Stimulated activated CD4-positive, alpha-beta T cell treated with anti-CD3 and anti-CD28 coated beads, TNF-alpha, amount 100 ng/mL, for 4 hours (primary cell): Measurements from ENCODE around the gene PDE9A.

Source experiments
- DNase-seq, 3 experiments: peaks; one replicate each; pipeline ENCODE4 v3.0.0-alpha.2; 2020; ENCODE audit warnings: low read depth in 3 of 3

Gene PDE9A

DNA sequence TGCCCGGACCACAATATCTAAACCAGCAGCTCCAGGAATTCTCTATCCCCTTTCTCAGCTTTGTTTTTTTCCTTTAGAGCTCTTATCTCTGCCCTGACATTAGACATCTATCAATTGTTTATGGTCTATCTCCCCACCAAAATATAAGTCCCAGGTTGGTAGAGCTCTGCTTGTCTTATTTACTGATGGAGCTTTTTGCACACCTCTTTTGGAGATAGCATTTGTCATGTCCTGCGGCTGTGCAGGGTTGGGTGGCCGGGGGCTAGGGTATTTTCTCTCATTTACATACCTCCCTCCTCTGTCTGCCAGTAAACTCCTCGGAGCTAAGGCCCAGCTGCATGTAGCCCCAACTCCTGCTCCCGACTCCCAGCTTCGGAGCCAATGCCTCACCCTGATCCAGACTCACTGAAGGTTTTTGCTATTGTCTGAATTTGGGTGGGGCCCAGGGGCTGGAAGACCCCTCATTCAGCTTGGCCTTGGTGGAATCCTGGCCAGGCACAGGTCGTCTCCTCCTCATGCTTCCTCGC, 11.1 kb upstream of the PDE9A start:
- DNase-seq = no peak

DNA sequence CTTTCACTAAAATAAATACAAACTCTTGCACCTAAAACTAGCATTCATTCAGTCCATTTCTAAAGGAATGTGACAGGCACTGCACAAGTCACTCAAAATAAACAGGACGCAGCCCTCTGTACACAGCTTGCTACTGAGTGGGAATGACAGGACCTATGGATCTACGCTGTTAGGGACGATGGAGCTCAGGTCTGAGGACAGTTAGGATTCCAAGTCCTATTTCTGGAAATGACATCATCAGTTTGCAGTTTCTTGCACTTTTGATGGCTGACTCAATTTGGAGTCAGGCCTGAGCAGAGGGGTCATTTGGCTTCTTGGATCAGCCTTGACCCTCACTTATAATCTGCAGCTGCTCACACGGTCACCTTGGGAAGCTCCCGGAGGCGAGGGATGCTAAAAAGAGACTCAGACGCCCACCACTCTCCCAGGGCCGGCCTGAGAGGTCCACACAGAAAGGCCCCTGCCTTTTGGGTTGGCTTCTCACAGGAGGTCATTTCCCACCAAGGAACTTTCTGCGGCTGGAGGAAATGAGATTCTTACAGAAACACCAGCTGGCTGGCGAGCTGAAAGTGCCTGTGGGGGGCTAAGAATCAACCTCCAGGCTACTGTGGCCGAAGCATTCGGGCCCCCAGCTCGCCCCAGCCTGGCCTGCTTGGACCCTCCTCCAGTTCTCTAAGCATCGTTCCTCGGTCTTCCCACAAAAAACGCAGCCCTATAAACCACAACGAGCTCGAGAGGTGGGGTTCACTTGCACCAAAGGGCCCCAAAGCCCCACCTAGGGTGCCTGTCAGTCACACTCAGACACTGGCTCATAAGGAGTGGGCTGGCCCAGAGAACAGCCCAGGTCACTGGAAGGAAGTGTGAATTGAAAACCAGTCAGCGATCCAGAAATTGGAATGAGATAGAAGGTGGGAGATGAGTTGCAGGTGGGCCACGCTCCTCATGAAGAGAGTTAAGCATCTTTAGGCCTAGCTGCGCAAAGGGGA, 8.9 kb upstream of the PDE9A start:
- DNase-seq = no peak

DNA sequence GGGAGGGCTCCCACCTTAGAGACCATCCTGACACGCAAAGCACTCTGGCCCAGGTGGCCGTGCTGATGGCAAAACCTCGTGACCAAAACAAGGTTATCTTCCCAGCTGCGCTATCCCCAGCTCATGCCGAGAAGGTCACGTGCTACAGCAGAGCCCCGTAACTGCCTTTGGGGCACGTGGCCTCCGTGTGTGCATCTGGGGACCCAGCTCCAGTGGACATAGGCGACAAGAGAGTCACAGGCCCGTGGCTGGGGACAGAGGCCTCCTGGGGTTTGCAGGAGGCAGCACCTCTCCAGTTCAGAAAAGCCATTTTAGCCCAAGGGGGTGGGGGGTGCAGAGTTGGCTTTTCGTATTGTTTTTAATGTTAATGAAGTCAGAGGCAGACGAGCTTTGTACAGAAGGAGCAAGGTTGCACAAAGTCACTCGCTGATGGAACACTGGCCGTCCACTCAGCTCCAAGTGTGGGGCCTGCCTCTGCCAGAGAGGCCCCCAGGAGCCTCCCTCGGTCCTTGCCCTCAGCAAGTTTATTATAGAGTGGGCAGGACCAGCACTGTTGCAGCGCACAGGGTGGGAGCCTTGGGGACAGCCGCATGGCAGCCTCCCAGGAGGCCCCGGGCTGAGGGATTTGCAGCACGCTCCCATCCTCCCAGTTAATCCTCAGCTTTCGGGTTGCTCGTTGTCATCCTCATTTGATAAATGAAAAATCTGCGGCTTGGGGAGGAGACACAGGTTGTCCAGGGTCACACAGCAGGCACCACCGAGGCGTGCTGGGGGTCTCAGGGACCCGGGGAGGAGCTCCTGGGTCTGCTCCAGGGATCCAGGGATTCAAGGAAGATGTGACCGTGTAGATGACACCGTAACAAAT, 8.0 kb upstream of the PDE9A start:
- no peak for DNase-seq

DNA sequence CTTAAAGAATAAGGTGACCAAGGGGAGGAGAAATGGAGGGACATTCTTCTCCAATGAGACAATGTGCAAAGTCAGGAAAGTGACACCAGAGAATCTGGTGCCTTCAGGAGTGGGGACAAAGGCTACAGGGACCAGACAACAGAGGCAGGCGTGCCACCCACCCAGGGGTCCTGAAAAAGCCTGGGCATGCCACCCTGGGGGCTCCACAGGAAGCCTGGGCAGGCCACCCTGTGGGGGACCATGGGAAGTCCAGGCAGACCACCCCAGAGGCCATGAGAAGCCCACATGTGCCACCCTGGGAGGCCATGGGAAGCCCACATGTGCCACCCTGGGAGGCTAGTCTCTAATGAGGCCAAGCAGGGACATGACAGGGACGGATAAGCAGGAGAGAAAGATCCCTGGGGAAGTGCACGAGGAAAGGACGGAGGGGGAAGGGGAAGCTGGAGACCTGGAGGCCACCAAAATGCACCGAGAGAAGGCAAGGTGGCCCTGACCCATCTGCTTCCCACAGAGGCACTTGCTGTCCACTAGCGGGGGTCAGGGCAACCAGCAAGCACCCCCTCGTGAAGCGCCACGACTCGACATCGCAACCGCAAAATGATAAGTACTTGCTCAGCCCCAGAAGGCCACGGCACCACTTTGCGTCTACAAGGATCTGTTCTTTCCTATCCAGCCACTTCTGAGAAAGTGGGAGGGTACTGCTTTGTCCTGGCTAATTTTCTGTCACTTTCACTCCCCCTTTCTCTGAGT, 7.2 kb upstream of the PDE9A start:
- DNase-seq = no peak

DNA sequence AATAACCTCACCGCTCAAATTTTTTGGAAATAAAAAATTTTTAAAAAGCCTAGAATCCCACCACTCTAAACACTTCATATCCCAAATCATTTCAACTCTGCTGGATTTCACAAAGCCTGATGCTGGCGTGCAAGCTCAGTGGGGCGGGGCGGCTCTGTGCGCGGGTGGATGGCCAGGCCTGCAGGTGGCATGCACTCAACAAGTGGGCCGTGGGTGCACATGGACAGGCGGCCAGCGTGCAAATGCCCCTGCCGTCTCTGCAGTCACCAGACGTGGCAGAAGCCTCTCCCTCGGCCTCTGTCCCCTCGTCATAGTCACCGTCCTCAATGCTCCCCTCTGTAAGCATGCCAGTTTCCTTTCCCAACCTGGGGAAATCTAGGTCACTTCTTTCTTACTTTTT, 6.6 kb upstream of the PDE9A start:
- DNase-seq = no peak

DNA sequence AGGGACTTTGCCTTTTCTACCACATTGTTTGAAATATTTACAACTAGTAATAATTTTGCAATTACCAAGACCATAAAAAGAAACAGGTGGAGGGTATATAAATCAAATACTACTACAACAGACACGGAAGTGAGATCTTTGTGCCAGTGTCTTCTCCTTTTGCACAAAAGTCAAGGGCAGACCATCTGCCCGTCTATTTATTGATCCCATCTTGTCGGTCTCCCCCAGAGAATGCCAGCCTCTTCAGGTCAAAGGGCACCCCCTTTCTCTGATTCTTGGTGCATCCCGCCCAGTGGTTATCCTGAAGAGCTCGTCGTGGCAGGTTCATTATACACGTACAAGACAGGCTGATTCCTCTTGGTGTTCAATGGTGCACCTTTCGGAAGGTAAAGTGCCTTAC, 4.8 kb upstream of the PDE9A start:
- no peak for DNase-seq

DNA sequence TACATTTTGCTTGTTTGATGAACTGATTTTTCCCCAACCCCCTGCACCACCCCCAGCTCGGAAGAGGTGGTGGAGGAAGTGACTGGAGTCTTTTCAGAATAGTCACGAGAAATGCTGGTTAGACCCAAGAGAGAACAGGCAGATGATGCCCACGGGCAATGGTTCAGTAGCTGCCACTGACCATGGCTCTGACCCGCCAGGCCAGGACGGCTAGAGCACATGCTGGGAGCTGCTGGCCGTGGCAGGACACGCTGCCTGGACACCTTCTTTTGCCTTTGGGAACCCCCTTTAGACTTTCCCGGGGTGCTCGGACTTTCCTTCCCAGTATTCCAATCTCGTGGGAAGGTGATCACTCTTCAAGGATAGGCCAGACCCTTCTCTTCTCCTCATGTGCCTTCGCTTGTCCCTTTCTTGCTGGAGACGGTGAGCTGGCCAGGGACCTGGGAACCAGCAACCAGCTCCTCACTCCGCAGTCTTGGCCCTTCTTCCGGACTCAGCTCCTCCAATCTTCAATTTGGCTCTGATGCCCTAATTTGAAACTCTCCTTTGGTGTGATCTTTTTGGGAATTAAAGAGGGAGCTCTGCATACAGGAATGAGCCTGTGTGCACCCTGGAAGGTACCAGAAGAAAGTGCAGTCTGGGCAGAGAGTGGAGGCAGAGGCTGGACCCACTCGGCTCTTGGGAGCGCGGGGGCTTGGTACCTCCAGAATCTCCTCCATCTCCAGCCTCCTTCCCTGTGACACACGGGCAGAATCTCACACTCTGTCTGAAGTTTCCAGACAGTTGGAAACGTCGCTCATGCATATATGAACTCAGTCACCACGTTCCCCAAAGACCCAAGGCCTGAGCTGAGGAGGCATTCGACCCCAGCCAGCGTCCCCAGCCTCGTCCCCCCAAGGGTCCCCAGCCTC, 4.0 kb upstream of the PDE9A start:
- no peak for DNase-seq

DNA sequence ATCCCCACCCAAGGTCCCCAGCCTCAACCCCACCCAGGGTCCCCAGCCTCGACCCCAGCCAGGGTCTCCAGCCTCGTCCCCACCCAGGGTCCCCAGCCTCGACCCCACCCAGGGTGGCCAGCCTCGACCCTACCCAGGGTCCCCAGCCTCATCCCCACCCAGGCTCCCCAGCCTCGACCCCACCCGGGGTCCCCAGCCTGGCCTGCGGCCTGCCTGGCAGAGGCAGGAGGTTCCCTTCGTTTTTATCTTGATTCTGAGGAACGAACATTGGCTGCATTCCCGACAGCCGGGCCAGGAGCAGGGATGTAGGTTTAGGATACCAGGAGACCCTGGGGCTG, 3.4 kb upstream of the PDE9A start:
- no peak for DNase-seq

DNA sequence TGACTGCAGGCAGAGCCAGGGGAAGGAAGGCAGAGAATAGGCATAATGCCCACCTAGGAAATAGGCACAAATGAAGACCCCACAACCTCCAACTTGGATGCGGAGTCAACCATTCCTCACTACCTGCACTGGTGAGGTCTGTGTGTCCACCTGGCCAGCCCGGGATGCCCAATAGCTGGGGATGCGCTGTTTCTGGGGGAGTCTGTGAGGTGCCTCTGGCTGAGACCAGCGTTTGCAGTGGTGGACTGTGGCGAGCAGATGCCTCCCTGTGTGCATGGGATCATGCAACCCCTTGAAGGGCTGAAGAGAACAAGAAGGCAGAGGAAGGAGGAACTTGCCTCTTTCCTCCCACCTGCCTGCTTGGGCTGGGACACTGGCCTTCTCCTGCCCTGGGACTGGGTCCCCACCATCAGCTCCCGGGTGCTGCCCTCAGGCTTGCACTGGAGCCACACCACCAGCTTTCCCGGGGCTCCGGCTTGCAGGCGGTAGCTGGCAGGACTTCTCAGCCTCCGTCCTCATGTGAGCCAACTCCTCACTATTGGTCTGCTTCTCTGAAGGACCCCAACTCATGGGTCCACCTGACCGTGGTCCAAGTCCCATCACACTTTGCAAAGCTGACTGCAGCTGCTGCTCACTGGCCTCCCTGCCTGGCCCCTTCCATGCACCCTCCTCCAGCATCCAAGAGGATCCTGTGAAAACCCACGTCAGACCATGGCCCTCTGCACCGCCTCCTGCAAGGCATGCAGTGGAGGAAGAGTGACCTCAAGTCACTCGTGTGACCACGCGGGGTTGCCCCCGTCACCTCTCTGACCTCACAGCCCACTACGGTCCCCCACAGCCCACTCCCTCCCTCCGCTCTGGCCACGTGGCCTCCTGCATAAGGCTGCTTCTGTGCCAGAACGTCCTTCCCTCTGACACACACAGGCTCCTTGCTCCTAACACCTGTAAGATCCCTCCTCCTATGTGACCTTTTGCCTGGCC, 2.7 kb upstream of the PDE9A start:
- DNase-seq = no peak

DNA sequence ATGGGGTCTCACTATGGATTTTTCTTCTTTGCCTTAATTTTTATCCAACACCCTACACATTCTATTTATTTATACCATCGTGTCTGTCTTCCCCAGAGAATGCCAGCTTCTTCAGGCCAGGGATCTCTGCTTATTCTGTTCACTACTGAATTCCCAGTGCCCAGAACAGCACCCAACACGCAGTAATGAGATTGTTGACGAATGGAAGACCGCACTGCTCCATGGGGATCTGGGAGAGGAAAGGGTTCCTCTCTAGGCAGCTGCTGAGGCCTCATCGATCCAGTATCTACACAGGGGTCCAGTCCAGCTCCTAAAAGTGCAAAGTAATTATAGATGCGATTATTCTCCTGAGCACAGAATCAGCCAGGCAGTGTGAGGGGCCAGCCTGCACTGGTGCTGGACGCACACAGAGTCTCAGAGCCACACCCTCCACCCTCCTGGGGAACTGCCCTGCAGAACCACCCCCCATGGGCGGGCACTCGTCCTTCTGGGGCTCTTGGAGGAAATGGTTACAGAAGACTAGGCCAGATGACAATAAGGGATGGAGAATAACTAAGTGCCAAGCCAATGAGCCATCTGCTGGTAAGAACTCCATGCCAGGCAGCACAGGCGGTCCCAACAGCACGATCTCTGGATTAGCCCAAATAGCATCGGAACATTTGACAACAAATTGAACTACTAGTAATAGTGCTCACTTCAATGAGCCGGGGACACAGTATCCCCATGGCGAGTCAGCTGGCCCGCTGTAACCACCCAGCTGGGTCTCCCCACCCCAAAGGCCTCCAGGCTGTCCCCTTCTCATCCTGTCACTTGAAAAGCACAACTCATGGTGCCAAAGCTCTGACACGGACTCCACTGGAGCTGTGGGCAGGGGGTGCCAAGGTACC, 1.7 kb upstream of the PDE9A start:
- DNase-seq = no peak

DNA sequence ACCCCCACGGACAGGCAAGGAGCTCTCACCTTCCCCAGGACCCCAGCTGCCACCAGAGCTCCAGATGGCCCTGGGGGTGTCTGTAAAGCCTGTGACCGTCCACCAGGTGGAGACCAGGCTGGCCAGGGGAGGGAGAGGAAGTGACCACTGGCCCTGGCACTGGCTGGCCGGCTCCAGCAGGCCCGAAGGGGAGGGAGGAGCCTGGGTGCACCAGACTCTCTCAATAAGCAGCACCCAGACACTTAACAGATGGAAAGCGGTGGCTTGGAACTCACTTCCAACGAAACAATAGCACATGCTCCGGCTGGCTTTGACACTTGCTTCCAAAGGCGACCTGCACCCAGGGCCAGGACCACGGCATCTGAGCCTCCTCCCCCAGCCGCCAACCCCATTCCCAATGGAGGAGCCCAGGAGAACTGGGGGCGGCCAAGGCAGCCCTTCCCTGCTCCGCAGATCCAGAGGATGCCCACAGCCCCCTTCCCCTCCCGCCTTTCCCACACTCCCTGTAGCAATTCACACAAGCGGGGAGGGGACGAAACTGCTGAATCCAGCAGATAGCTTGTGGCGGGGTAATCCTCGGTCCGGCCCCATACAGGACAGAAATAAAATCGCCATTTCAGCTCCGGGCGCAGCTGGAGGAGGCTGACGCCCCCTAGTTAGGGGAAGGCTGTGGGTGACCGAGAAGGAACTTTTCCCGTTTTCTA, 742 bp upstream of the PDE9A start:
- no peak for DNase-seq

DNA sequence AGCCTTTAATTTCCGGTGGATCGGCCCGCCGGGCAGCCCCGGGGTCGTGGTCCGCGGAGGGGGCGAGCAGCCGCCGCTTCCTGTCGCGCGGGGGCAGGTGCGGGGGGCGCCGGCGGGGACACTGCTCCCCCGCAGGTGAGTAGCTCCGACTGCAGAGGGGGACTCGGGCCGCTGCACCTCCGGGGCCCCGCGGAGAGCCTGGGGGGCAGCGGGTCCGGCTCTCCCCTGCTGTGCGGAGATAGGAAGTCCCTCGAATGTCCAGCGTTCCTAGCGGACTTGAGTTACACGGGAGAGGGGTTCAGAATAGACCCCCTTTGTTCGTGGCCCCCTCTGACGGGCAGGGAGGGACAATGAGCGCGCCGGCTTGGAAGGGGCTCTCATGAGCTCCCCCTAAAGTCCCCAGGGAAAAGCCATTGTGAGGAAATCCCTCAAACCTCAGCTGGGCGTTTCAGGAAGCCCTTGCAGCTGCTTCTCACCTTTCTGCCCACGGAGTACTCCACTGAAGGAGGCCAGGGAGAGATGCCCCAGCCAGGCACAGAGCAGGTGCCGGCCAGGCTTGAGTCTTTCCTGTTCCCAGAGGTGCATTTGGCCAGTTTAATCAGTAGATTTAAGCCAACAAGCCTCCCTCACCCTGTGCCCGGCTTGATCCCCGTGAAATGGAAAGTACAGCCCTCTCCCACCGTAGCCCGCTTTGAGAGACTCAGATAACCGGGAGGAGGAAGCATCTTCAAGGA, 925 bp downstream of the PDE9A start:
- DNase-seq = no peak

DNA sequence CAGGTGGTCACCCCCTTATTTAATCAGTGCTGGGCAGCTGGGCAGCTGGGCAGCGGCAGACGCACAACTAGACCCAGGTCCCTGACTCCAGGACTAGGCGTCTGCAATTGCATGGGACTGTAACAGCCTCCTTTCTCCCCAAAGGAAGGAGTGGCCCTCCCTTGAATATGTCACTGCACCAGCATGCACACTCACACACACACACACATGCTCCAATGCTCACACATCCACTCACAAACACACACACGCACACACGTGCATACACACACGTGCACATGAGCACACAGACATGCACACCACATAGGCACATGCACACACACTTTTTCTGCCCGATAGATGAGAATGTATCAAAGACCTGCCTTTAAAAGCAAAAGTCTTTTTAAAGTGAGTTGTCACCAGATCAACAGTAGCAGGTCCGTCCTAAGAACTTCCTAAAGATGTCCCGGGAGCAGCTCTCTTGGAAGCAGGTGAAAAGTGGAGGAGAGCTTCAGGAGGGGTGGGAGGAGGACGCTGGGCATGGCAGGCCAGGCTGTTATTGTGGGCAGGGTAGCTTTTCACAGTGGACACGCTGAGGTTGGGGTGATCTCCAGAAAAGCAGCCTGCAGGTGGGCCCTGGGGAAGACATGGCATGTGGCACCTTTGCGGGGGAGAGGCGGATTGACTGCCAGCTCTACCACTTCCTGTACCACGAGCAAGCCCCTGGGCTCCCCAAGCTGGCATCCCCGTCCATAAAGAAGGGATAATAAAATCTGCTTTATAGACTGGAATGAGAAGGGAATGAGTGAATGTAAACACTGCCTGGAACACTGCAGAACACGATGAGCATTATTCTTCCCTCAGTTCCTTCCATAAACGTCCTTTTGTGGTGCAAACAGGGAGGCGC, 1.7 kb downstream of the PDE9A start:
- no peak for DNase-seq

DNA sequence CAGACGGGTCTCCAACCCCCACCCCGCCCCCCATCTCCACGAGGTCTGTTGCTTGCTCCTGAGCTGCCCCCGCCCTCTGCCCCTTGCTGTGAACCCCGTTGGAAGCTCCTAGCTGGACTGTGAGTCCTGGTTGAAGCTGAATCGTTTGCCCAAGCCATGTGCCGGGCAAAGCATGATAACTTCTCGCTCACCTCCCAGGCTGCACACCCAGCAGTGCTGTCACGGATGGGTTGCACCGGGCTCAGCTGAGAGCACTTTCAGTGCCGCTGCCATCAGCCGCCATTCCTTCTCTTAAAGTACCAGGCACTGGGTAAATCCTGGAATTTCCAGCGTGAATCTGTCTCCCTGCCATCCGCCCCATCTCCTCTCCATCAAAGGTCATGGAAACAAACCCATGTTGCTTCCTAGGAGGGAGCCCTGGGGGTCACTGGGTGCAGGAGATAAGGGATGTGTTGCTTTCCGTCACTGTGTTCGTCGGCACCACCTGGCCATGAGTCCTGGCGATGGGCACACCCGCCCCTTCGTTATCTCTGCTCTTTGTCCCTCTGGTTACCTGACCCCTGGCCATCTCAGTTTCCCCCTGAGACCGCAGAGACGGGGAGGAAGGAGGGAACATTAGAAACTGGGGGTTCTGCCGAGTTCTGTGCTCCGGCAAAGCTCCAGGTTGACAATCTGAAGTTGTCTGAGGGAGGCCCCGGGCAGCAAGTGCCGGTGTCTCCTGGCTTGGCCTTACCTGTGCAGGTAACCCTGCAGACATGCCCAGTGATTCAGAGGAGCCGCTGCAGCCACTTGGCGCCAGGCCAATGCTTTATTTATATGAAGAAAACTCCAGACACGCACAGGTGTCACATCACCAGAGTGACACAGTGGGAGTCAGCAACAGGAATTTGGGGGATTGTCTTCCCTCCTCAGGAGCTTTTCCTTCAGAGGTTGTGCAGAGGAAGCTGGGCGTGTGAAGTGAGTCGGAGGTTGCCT, 2.7 kb downstream of the PDE9A start:
- no peak for DNase-seq

DNA sequence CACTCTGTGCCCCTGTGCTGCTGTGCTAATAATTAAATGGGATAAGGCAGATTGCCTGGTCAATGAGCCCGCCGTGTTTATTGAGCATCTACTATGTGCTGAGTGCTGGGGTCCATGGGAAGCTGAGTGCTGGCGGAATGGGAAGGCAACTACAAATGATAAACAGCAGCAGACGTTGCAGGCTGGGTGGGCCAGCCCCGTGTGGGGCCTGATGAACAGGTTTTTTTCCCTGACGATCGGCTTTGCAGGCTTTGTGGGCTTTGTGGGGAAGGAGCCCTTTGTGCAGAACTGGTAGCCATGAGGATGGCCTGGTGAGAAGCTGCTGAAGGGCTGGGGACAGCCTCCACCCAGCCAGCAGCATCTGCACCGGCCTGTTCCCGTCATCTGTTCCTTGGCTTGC, 3.5 kb downstream of the PDE9A start:
- DNase-seq = no peak
